AG04449 (cell line): ENCODE measurements around the gene ADAMTS12.

Source experiments
- CTCF ChIA-PET: fragments of 350-600 bp; formaldehyde crosslinking; extraction: SDS; loops from one replicate; lab custom pipeline; 2021; ENCODE audit warnings: antibody characterized with exemption; lab: Yijun Ruan, JAX
- POLR2A ChIA-PET: fragments of 400-600, 350-600 bp; formaldehyde crosslinking; extraction: SDS; loops from one replicate; lab custom pipeline; 2020; ENCODE audit warnings: antibody characterized with exemption, inconsistent platforms; lab: Yijun Ruan, JAX
- DNase-seq: peaks from one replicate; pipeline ENCODE4 v3.0.0-alpha.2; 2010; ENCODE audit warnings: low read depth, low spot score
- H3K4me3 ChIP-seq: 2 replicates; pipeline ENCODE4 v1.5.1; 2011; ENCODE audit warnings: low read depth, mild to moderate bottlenecking, control low read depth, low read length
- TF ChIP-seq, protein P1 (sequence below): IDR thresholded peaks from one replicate; pipeline ENCODE4 v1.5.1; 2011; ENCODE audit warnings: mild to moderate bottlenecking, moderate library complexity, low read length, control low read depth, inconsistent platforms; ENCODE audit not compliant: insufficient read depth; ENCODE audit errors: missing control alignments

The ADAMTS12 gene

DNA sequence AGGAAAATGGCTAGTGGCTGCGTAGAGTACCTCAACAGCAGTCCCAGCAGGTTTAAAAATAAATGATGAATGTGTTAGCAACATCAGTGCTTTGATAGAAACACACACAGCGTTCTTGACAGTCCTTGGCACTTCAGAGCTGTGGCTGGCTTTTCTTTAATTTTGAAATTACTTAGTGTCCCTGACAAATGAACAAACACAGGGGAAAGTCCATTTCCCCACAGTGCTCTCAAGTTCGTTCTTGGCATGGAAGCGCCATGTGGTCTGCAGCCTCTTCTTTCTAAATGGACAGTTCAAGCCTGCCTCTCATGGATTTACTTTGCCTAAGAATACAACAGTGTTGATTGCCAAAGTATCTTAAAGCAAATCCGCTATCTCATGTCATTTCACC is 102.2 kb downstream of the ADAMTS12 start:
- no peak overlapping the region for H3K4me3 ChIP-seq
- TF ChIP-seq, protein P1, sequence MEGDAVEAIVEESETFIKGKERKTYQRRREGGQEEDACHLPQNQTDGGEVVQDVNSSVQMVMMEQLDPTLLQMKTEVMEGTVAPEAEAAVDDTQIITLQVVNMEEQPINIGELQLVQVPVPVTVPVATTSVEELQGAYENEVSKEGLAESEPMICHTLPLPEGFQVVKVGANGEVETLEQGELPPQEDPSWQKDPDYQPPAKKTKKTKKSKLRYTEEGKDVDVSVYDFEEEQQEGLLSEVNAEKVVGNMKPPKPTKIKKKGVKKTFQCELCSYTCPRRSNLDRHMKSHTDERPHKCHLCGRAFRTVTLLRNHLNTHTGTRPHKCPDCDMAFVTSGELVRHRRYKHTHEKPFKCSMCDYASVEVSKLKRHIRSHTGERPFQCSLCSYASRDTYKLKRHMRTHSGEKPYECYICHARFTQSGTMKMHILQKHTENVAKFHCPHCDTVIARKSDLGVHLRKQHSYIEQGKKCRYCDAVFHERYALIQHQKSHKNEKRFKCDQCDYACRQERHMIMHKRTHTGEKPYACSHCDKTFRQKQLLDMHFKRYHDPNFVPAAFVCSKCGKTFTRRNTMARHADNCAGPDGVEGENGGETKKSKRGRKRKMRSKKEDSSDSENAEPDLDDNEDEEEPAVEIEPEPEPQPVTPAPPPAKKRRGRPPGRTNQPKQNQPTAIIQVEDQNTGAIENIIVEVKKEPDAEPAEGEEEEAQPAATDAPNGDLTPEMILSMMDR = no peak
- ChIA-PET POLR2A (interaction anchor here (1.3 kb wide), 1 partner anchor 11 kb away, joined by 5 read pairs; no protein-coding TSS in a partner anchor), CTCF (interaction anchor here (1.2 kb wide), 1 partner anchor 180 kb away, joined by 3 read pairs; no protein-coding TSS in a partner anchor)
- no peak for DNase-seq

DNA sequence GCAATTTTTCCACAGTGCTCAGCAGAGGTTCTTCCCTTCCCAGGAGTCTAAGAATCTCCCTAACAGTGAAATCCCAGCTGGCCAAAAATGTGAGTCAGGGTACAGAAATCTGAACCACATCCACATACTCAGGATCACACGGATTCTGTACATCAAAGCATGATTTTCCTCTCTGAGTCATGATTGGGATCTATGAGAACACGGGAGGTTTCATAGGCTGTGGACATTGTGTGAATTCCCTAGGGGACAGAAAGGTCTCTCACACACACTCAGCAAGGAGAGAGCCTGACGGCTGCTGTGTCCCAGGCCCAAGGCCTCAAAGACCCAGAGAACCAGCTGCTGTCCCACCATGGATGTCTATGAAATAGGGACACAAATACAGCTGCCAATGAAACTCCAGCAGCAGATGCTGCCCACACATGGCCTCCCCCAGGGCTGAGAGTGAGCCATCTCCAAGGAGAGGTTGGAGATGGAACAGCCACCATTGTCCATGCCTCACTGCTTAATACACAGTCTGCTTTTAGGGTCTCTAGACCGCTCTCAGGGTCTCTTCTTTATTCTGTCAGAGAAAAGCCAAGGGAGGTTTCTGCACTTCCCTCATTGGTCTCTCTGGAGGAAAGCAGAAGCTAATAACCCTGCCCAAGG is 102.7 kb downstream of the ADAMTS12 start:
- TF ChIP-seq, protein P1 = no peak
- peak; percentile 97 for DNase-seq
- ChIA-PET CTCF (interaction anchor here (1.2 kb wide), 1 partner anchor 181 kb away, joined by 3 read pairs; no protein-coding TSS in a partner anchor), POLR2A (interaction anchor here (1.3 kb wide), 1 partner anchor 12 kb away, joined by 5 read pairs; no protein-coding TSS in a partner anchor)
- no peak overlapping the region for H3K4me3 ChIP-seq

DNA sequence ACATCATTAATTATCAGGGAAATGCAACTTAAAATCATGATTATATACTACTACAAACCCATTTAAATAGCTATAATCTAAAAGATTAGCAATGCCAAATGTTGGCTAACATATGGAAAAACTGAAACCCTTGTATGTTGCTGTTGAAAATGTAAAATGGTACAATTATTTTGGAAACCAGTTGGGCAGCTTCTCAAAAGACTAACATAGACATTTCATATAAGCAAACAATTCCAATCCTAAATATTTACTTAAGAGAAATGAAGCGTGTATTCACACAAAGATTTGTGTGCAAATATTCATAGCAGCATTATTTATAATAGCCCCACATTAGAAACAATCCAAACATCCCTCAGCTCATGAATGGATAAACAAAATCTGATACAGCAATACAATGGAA is 106.2 kb downstream of the ADAMTS12 start:
- H3K4me3 ChIP-seq = no peak overlapping the region
- POLR2A ChIA-PET = no interaction called here
- DNase-seq = no peak
- CTCF ChIA-PET = no interaction called here
- TF ChIP-seq, protein P1 = no peak

DNA sequence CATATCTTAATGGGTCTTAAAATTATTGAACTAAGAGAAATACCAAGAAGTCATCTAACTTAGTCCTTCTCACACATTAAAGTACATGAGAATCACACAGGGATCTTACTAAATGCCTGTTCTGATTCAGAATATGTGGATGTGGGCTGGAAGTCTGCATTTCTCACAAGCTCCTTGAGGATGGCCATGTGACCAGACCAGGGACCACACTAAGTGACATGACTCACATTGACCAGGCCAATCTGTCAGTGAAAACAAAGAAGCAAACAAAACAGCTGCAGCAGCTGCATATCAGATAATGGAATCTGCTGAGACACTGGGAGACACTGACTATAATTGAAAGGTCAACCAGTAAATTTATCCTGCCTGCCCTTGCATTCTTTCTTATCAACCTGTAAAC is 110.5 kb downstream of the ADAMTS12 start:
- ChIA-PET POLR2A (no interaction called here), CTCF (interaction anchor here (1.8 kb wide), 1 partner anchor 8 kb away, joined by 4 read pairs; no protein-coding TSS in a partner anchor)
- TF ChIP-seq, protein P1 = no peak
- DNase-seq = no peak
- H3K4me3 ChIP-seq = no peak overlapping the region

DNA sequence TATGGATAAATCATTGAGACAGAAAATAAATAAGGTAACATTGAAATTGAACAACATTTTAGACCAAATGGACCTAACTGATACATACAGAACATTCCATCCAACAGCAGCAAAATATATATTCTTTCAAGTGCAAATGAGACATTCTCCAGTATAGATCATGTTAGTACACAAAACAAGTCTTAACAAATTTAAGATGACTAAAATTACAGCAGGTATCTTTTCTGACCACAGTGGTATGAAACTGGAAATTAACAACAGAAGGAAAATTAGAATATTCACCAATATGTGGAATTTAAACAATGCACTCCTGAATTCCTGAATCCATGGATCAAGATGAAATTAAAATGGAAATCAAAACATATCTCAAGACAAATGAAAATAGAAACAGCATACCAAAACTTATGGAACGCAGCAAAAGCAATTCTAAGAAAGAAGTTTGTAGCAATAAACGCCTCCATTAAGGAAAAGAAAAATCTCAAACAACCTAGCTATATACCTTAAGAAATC is 115.6 kb downstream of the ADAMTS12 start:
- ChIA-PET CTCF (no interaction called here), POLR2A (no interaction called here)
- no peak for DNase-seq
- no peak overlapping the region for H3K4me3 ChIP-seq
- TF ChIP-seq, protein P1 = no peak

DNA sequence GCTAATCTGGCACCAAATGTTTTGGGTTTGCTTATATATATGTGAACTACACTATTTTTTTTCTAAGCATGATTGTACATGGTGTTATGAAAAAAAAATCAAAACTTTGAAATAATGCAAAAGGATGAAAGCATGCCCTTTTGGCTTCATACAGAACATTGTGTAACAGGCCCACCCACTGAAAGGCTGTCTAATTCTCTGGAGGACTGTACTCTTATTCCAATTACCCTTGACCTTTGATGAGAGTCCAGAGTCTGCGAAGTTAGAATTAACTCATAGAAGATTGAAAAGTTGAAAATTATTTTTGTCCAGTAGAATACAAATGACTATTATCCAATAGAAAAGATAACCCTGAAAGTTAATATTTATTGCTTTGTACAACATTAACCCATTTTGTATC is 117.4 kb downstream of the ADAMTS12 start:
- no peak for DNase-seq
- ChIA-PET CTCF (no interaction called here), POLR2A (no interaction called here)
- TF ChIP-seq, protein P1 = no peak
- no peak overlapping the region for H3K4me3 ChIP-seq
